GM19372 (cell line): ENCODE measurements around the gene FAM204A.

Source experiments
- ATAC-seq: cut with Tn5 transposase; IDR thresholded peaks from one replicate; pipeline ENCODE4 v1.9.1; 2021; ENCODE audit warnings: mild to moderate bottlenecking, low read depth, moderate library complexity; ENCODE audit not compliant: unreplicated experiment

FAM204A gene

GRCh38 chr10:118287076-118287806 is 54.9 kb downstream of the FAM204A start:
- no peak for ATAC-seq

GRCh38 chr10:118286051-118286838 is 55.9 kb downstream of the FAM204A start:
- no peak for ATAC-seq

GRCh38 chr10:118282670-118283069 is 59.5 kb downstream of the FAM204A start:
- no peak for ATAC-seq

- no peak for ATAC-seq
Observed at GRCh38 chr10:118278649-118279048, 63.5 kb downstream of the FAM204A start.

DNA sequence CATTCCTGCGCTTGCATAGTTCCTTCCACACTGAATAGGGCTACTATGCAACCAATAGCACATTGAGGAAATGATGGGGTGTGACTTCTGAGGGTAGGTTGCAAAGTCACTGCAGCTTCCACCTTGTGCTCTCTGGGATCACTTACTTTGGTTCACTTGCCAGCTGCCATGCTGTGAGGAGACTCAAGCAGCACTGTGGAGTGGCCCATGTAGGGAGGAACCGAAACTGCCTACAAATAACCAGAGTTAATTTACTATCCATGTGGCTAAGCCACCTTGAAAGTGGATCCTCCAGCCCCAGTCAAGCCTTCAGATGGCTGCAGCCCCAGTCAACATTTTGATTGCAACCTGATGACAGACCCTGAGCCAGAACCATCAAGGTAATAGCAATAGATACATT is 64.3 kb downstream of the FAM204A start:
- no peak for ATAC-seq

- no peak for ATAC-seq
Observed at GRCh38 chr10:118276727-118277126, 65.4 kb downstream of the FAM204A start.

DNA sequence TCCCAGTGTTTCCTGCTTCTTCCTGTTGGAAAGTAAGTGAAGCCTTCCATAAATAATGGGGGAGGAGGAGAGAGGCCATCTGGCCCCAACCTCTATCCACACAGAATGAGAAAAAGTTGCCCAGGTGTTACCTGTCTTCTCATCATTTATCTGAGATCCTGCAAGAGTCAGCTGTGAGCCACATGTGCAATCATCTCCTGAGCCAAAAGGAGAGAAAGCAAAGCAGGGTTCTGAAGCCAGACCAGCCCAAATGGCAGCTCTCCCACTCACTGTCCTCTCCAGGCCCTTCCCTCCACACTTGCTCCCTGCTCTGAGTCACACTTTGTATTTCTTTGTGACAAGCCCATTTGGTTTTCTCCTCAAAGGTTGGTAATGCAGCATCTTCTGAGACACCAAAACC is 65.9 kb downstream of the FAM204A start:
- no peak for ATAC-seq

DNA sequence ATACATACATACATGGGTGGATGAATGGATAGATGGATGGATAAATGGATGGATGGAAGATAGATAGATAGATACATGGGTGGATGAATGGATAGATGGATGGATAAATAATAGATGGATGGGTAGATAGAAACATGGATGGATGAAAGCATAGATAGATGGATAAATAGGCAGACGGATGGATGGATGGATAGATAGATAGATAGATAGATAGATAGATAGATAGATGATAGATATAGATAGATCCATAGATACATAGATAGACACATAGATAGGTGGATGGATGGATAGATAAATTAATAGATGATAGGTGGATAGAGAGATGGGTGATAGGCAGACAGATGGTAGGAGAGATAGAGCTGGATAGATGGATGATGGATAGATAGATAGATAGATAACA is 68.5 kb downstream of the FAM204A start:
- no peak for ATAC-seq

GRCh38 chr10:118272767-118273166 is 69.4 kb downstream of the FAM204A start:
- no peak for ATAC-seq

- no peak for ATAC-seq
Observed at GRCh38 chr10:118272149-118272721, 69.9 kb downstream of the FAM204A start.

GRCh38 chr10:118271671-118272070 is 70.5 kb downstream of the FAM204A start:
- no peak for ATAC-seq

GRCh38 chr10:118266098-118266748 is 75.9 kb downstream of the FAM204A start:
- ATAC-seq = no peak

- ATAC-seq = no peak
Observed at GRCh38 chr10:118264838-118265470, 77.2 kb downstream of the FAM204A start.

- no peak for ATAC-seq
Observed at GRCh38 chr10:118264252-118264651, 77.9 kb downstream of the FAM204A start.

- ATAC-seq = no peak
Observed at GRCh38 chr10:118262538-118262937, 79.6 kb downstream of the FAM204A start.

DNA sequence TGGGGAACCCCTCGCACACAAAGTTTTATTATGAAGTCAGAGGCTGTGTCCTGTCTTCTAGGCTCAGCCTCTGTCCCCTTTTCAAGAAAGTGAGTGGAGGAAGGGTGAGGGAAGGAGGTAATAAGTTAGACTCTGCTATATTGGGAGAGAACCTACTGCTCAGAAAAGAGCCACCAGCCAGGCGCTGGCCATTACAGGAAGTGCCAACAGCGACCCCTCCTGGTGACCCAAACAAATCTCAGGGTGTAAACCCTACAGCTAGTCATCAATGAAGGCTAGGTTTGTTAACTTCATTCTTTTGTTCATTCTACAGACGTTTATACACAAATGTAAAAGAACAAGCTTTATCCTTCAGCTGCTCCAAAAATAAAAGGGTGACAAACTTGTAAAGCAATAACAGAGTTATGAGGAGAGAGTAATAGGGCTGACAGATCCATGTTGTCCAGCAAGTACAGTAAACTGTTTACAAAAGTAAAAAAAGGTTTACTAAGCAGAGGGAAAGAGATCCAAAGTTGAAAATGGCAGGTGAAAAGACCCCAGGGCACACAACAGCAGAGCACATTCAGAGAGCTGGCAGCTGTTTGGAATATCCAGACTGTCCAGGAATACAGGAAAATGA is 82.7 kb downstream of the FAM204A start:
- ATAC-seq = no peak

GRCh38 chr10:118258285-118258684 is 83.8 kb downstream of the FAM204A start:
- no peak for ATAC-seq

- no peak for ATAC-seq
Observed at GRCh38 chr10:118256825-118257570, 85.1 kb downstream of the FAM204A start.

DNA sequence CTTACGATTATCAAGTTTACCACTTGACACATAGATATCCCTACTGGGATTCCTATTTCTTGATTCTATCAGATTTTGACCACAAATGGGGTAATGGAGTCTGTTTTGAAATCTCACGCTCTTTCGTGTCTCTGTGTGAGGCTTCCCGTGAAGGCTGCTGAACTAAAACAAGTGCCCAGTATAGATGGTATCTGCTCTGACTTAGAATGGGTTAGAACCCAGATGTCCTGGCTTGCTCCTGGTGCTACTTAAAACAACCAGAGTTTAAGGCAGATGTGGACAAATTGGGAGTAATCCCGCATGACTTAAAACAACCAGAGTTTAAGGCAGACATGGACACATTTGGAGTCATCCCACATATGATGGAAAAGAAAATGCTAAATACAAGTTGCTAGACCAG is 85.9 kb downstream of the FAM204A start:
- ATAC-seq = no peak
